NCI-H146 treated with DMSO at 0.1 percent for 48 hours (cell line): ENCODE data around the gene RAD51B.
"Not testable (repeated sequence)": the region's sequence is repeated elsewhere in the genome, so short reads cannot be mapped to it uniquely, and the experiment has no call there.

Source experiments
- DNase-seq: peaks from one replicate; lab custom pipeline; 2025; ENCODE audit not compliant: unreplicated experiment; lab: John Stamatoyannopoulos, UW

The RAD51B gene

DNA sequence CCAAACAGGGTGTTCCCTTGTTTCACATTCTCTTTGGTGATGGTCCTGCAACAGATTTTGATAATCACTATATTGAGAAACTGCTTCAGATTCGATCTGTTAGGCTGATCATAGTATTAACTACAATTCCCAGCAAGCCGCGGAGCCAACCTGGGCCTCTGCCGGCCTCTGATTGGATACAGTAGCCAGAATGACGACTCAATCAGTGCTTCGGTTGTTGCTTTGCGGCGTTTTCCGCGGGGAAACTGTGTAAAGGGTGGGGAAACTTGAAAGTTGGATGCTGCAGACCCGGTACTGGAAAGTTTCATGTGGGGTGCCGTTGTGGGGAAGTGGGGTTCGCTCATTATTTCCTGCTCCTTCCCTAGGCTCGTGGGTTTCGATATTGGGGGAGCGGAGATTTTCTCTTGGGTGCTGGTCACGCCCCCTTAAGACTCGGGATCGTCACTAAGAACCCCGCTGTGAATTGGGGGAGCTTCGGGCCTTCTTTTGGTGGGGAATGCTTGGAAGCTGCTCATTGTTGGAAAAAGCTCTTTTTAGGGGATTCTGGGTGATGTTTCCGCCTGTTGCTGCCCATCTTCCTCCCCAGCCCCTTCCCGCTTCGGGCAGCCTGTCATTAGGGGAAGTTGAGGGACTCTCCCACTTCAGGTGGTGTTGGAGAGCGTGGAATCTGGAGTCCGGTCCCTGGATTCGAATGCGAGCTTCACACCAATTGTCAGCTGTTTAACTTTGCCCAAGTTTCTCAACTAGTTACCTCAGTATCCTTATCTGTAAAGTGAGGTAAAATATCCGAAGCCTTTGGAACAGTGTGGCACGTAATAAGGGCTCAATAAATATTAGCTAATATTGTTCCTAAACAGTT is at the start of gene RAD51B:
Gene RAD51B, plus strand, starts transcription at position 217 of the 859 bp plus-strand sequence.
- peak; percentile 39 for DNase-seq

DNA sequence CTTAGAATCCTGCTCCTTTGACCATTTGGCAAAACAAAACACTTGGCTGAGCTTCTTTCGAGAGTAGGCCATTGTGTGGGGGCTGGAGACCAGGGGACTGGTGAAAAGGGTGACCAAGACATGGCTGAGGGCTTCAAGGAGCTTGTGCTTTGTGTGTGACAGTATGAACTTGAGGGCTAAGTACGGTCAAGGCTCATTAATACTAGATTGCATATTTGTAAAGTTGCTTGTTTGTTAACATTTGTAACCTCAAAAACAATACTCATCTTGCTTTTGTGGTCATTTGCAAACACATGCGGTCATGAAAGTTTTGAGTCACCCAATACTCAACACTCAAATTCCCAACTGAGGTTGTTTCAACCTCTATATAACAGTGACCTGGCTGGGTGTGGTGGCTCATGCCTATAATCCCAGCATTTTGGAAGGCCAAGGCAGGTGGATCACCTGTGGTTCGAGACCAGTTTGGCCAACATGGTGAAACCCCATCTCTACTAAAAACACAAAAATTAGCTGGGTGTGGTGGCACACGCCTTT is 45.7 kb upstream of the RAD51B start:
- no peak for DNase-seq

DNA sequence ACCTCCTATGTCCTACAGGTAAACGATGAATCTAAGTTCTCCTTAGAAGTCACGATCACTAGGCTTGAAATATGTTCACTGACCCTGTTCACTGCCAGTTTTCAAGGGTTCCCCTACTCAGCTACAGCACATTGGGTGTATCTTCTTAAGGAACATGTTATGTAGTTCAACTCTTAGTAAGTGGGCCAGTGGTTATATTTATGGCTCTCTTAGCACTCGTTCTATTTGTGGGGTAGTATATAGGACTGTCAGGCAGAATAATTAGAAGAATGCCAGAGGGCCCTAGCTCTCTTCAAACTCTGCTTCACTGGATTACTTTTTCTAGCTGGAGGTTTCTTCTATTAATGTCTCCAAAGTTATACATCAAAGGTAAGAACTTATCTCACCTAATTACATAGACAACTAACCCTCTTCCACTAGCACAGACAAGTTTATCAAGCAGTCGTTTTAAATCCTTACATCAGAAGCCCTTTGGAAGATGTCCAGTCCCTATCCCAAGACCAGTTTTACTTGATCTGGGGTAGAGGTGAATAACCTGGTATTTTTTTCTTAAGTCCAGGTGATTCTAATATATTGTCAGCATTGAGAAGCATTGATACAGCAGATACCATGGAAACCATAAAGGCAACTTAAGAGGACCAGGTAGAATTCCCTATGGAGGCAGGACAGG is 42.8 kb upstream of the RAD51B start:
- no peak for DNase-seq

DNA sequence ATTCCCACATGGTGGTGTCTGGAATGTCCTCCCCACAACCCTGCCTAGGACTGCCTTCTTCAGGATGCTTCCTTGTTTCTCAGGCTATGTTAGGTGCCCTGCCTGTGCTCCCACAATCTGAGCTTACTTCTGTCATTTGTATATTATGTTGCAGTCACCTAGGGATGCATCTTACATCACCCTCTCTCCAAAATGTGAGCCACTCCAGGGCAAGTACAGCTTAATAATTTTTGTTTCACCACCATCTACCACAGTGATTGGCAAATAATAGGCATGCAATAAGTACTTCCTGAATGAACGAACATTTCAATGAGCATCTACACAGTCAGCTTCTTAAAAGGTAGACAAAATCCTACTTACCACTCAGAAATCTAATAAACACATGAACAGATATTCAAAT is 40.8 kb upstream of the RAD51B start:
- no peak for DNase-seq

DNA sequence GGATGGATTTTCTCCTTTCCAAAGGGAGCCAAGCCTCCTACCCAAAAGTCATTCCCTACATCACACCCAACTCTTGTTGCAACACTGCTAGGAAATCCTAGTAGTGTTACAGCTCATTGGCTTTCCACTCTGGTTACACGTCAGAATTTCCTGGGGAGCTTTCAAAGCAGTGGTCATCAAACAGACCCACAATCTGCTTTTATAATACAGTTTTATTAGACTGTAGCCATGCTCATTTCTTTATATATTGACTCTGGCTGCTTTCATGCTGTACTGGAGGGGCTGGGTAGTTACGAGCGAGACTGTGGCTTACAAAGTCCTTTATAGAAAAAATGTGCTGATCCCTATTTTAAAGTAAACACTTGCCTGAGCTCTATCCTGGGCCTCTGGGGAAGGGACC is 37.5 kb upstream of the RAD51B start:
- DNase-seq: no peak

DNA sequence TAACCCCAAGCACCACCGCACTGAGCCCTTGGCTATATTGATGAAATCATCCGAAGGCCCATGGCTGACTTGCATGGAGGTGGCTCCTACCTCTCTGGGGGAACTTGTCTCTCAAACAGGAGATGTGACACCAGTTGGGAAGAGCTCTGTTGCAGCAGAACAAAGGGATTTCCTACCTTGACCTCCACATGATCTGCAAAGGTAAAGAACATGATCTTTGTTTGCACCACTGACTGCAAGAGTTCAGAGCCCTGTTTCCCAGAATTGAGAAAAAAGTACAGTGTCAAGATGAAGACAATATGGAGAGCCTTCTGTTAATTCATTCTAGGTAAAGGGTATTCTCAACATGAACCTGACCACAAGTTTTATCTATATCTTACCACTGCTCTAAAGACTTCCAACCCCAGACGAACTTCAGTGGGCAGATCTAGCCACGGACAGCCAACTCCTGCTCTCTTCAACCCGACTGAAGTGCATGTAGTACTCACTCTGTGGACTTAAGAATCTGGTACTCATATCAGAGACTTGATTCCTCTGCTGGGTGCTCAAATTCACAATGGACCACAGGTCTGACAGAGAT is 35.2 kb upstream of the RAD51B start:
- no peak for DNase-seq

DNA sequence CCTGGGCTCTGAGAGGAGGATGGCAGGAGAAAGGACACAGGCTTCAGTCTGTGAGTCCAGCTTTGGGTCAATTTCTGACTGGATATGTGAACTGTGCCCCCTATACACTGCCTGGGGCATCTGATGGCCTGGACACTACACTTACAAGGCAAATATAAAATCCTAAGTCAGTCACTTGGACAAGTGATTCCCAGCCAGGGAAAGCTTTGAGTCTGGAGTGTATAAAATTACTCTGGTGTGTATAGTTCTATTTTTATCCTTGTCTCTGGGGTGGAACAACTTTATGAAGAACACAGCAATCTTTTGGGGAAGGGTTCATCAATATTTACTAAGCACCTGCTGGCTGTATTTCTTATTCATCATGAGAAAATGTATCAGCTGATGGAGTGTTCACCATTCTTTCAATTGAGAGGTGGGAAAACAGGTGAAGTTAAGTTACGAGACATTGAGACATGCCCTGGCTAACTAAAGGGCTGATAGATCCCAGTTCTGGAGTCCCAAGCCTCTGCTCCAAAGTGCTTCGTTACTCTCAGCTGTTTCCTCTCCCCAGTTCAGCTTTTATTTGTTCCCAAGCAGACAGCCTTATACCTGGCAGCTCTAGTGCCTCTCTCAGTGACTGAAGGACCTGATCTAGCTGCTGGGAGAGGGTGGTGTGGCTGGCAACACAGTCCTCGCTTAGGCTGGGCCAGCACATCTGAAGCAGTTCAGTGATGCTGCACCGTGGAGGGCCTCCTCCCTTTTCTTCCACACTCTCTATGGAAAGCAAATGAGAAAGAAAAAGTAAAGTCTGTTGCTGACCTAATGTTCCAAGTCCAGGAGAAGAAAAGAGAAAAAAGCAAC is 34.1 kb upstream of the RAD51B start:
- no peak for DNase-seq

DNA sequence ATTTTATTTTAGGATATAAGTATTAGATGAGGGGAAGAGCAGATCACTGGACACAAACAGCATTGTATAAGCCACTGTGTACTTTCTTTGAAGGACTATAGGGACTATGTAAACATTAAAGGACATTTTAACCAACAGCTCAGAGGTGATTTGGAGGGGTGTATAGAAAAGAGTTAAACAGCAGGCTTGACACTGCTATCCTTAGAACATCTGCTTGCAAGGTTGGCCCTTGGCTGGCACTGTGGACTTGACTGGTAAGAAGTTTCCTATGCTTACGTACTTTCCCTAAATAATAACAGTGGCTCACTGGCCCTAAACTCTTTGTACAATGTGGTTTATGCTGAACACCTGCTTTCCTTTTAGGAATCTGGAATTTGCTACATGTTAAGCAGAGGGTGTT is 31.9 kb upstream of the RAD51B start:
- no peak for DNase-seq

DNA sequence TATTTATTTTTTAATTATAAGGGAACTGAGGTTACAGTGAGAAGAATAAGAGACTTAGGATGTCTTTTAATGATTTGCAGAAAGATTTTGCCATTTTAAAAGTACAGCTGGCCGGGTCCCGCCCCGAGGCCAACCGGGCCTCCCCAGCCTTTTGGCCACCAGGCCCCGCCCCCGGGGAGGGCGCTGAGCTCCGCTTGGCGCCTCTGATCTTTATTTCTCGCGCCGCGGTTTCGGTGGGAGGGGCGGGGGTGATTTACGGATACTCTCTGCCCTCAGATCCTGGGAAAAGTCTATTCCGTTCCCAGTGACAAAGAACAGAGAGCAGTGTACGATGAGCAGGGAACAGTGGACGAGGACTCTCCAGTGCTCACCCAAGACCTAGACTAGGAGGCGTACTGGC is 20.8 kb upstream of the RAD51B start:
- DNase-seq: no peak

DNA sequence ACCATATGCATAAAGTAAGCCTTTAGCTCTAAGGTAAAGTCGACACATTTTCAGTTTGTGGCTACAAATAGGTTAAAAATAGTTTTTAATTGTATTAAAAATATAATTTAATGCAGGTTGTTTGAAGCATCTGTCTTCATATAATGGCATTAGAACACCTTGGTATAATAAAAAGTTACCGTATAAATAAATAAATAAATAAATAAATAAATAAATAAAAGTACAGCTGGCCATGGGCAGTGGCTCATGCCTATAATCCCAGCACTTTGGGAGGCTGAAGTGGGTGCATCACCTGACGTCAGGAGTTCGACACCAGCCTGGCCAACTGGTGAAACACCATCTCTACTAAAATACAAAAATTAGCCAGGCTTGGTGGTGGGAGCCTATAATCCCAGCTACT is 18.8 kb upstream of the RAD51B start:
- DNase-seq: no peak

DNA sequence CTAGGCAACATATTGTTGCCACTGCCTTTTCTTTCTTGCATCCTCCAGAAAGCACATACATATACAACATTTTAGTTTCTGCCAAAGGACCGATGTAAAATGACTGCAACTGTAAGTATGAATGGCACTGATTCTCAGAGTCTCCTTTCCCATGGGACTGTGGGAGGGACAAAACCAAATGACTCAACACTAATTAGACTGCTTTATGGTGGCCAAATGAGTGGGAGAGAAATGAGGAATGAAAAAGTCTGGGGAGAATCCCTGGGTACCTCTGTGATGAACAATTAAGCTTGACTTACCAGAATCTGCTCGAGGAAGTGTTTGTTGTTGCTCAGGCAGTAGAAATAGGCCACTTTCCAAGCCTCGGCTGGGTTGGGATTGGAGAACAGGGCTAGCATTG is 13.3 kb upstream of the RAD51B start:
- DNase-seq: no peak

DNA sequence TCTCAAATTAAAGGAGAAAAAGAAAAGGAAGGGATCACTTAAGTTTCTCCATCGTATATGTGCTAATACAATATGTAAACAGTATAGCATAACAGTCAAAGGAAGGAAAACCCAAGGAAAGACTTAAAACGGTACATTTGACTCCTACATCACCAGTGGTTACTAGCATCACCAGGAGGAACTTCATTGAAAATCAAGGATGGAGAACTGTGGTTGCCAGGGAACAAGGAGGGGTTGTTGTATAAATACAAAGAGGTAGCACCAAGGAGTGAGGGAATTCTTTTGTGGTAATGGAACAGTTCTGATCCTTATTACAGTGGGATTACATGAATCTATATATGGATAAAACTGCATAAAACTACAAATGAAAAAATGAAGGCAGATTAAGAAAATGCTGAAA is 4.8 kb upstream of the RAD51B start:
- DNase-seq: no peak

DNA sequence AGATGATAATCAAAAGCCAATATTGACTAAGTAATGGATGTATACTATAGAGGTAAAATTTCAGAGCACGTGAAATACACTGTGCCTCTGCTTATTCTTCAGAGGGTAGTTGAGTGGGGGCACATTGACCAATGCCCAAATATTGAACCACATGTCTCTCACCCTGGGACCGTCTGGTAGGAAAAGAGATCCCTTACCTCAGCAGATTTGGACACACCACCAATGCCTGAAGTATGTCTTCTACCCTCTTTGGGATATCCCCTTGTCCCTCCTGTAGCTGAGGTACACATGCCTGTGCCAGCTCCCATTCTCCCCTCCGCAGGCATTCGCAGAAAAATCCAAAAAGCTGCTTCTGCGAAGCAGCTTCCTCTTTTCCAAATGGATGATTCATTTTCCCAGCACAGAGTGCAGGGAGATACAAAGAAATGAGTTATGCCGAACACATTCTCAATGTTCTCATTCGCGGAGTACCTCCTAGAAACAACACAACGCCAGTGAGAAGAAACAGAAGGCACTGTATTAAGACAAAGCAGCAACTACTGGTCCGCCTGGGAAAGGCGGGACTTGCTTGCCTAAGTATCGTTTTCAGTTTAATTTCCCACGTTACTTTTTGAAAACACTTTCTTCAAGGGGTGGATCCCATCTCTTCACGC is 3.9 kb upstream of the RAD51B start:
- DNase-seq: no peak

DNA sequence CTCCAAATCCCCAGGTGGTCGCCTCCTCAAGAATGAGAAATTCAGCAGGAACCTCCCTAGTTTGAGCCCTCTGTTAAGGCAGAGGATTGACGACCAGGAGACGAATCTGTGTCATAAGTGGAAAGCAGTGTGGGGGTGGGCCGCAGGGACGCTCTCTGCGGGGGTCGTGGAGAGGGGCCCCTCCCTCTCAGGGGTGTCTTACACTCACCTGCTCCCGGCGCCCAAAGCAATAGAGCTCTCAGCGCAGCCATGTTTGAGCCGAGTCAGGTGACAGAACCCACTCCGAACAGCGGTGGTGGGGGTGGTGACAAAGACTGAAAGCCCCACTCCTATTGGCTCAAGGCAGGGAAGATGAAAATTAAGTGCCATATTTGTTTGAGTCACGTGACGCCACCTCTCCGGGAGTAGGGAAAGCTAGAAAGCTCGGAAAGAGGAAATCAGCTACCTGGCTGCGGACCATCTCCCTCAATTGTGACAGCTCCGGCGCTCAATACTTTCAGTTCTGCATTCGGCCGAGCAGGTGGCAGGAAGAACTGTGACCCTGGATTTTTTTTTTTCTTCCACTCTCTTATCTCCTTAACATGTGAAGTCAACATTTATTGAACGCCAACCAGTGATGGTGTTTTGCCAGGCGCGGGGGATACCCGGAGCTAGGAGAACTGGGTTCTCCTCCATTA is 3.1 kb upstream of the RAD51B start, which contains the start of gene ZFYVE26:
Gene ZFYVE26, minus strand, starts transcription at position 265 of the 677 bp plus-strand sequence. CDS start 627 bp downstream, outside the sequence.
- peak; percentile 87 for DNase-seq

DNA sequence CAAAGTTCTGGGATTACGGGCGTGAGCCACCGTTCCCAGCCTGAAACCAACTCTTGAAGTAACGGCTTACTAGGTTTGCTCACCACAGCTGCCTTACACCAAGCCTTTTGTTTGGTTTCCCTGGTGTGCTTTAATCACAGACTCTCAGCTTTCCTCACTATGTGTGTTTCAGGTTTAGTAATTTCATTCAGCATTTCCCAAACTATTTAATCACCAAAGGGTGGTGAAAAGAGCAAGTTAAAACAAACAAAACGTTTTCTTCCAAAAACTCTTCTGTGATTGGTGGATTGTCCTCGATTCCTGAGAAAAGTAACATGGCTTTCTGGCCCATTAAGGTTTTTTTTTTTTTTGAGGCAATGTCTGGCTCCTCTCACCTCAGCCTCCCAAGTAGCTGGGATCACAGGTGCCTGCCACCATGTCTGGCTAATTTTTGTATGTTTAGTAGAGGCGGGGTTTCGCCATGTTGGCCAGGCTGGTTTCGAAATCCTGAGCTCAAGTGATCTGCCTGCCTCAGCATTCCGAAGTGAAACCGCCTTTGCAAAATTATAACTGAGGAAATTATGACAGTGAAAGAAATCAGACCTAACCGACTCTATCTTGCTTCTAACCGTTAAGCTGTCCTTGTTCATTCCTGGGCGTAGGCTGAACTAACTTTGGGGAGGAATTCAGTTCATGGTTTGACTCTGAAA is 1.7 kb upstream of the RAD51B start:
- no peak for DNase-seq

DNA sequence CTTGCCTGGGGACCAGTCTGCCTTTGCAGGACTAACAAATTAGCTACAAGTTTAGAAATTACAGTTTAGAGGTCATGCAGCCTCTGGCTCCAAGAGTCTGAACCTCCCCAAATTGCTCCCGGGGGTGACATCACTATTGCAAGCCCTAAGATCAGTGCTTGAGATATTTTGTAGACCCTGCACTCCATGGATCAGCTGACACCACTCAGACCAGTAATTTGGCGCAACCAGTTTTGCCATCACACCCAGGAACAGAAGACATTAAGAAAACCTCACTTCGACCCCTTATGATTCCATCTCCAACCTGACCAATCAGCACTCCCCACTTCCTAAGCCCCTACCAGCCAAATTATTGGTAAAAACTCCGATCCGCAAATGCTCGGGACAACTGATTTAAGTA is 1.1 kb upstream of the RAD51B start:
- DNase-seq: not testable (repeated sequence)

DNA sequence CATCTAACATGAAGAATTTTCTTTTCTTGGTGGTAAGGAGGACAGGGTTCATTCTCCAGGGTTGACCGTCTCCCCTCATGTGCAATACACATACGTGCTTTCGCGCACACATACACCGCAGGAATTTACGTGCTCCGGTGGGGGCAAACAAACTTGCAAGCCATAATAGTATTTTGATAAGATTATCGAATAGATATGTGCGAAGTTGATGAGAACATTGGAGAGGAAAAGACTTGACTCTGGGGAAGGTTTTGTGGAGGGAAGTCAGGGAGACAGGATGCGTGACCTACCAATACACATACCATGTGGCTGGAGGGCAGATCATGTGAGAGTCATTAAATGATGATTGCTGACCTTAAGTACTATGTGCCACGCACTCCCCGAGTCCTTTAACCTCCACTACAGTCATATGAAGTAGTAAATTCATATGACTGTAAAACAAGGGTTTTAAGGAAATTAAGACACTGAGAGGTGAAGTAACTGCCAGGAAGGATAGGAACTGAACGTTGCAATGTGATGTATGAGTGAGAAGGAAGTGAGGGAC is 921 bp downstream of the RAD51B start:
- peak; percentile 1 for DNase-seq

DNA sequence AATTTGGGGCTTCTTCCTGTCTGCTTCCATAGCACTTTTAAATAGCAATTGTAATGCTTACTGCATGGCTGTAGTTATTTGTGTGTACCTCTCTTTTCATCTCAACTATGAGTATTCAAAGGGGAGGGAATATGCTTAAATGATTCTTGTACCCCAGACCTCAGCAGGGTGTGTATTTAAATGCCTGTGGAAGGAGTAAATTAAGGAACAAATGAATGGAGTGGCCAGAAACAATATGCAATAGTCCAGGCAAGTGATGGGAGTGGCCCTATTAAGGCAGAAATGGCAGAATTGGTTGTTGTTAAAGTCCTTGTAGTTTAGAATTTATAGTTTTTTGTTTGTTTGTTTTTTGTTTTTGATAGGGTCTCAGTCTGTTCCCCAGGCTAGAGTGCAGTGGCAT is 1.5 kb downstream of the RAD51B start:
- DNase-seq: no peak

DNA sequence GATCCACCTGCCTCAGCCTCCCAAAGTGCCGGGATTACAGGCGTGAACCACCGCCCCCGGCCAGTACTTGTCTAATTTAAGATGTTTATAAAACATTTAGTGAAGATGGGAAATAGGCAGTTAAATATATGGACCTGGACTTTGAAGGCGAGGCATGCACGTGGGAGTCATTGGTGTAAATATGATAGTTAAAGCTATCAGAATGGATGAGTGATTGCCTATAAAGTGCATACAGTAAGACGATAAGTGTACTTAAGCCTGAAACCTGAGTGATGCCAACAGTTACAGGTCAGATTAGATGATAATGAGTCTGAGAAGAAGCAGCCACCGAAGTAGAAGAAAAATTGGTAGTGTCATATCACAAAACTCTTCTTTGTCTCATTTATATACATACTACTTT is 11.5 kb downstream of the RAD51B start:
- DNase-seq: no peak
